GM06990 (cell line): ENCODE results near the gene FPGT.

ENCODE experiments used
- DNase-seq: peaks from one replicate; pipeline ENCODE4 v3.0.0-alpha.2; 2011; ENCODE audit not compliant: insufficient read length; ENCODE audit errors: extremely low read depth
- H3K27me3 ChIP-seq: replicated peaks from 2 replicates; pipeline ENCODE4 v1.6.0; 2011; ENCODE audit warnings: low read length; ENCODE audit not compliant: control insufficient read depth, insufficient read depth
- H3K36me3 ChIP-seq: 2 replicates; pipeline ENCODE4 v1.5.1; 2011; ENCODE audit warnings: low read length; ENCODE audit not compliant: control insufficient read depth, insufficient read depth
- H3K4me3 ChIP-seq: replicated peaks from 2 replicates; pipeline ENCODE4 v1.5.1; 2011; ENCODE audit warnings: low read depth, mild to moderate bottlenecking, control low read depth, low read length
- CTCF ChIP-seq: IDR thresholded peaks from 2 replicates; pipeline ENCODE4 v1.5.1; 2011; ENCODE audit warnings: low read length, control low read depth, mild to moderate bottlenecking, inconsistent platforms; ENCODE audit not compliant: insufficient read depth, poor library complexity, severe bottlenecking

Gene FPGT

DNA sequence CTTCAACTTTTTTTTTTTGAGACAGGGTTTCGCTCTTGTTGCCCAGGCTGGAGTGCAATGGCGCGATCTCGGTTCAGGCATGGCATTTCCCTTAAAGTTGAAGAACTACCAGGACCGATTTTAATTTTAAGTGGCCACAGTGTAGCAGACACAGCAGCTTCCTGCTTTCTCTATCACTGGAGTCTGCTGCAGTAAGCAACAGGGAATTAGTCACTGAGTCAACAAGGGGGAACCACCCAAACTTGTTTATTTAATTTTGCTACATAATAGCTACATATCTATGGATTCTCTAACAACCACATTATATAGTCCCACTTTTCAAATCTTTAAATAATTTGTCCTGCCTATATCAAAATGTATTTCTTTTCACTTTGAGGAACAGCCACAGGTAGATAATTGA lies 24.7 kb downstream of the FPGT start:
- H3K27me3 ChIP-seq = no peaks in the 10 kb centered on the region
- H3K4me3 ChIP-seq = no peak overlapping the region
- no peaks in the 10 kb centered on the region for H3K36me3 ChIP-seq
- TF ChIP-seq CTCF = no peak
- DNase-seq = no peak

DNA sequence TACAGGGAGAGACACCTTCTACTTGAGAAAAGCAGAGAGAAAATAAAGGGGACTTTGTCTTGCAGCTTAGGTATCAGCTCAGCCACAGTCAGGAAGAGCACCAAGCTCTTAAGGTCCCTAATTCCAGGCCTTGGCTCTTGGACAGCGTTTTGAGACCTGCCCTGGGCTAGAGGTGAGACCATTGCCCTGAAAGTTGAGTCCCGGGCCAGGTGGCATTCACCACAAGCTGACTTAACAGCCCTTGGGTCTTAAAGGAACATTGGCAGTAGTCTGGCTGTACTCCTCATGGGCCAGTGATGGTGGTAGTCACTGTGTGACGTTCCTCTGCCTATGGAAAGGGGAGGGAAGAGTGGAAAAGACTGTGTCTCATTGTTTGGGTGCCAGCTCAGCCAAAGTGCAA lies 25.4 kb downstream of the FPGT start:
- DNase-seq = no peak
- H3K4me3 ChIP-seq = no peak overlapping the region
- no peaks in the 10 kb centered on the region for H3K27me3 ChIP-seq
- TF ChIP-seq CTCF = no peak
- no peaks in the 10 kb centered on the region for H3K36me3 ChIP-seq

GRCh38 chr1:74235153-74235552 lies 37.1 kb downstream of the FPGT start, which contains the start of gene TNNI3K:
TSS of gene TNNI3K (plus strand) at chr1:74235387. CDS start at chr1:74235452, 65 bp downstream.
- no peak for DNase-seq
- Histone ChIP-seq H3K4me3 (no peak within 1 kb of the TSS), H3K27me3 (no peaks in the 10 kb centered on the region), H3K36me3 (no peaks in the 10 kb centered on the region)
- TF ChIP-seq CTCF = no peak

- no peak for TF ChIP-seq CTCF
- Histone ChIP-seq H3K36me3 (no peaks in the 10 kb centered on the region), H3K27me3 (no peaks in the 10 kb centered on the region), H3K4me3 (no peak overlapping the region)
- no peak for DNase-seq
Measured at GRCh38 chr1:74236440-74236839, 38.4 kb downstream of the FPGT start.

- no peak for TF ChIP-seq CTCF
- Histone ChIP-seq H3K27me3 (no peaks in the 10 kb centered on the region), H3K36me3 (no peaks in the 10 kb centered on the region), H3K4me3 (no peak overlapping the region)
- no peak for DNase-seq
Measured at GRCh38 chr1:74237035-74237434, 39.0 kb downstream of the FPGT start.

- Histone ChIP-seq H3K36me3 (no peaks in the 10 kb centered on the region), H3K4me3 (no peak overlapping the region), H3K27me3 (no peaks in the 10 kb centered on the region)
- no peak for TF ChIP-seq CTCF
- no peak for DNase-seq
Measured at GRCh38 chr1:74237787-74238186, 39.7 kb downstream of the FPGT start.
